Lung microvascular endothelial cell (primary cell): Measurements from ENCODE around the gene SLC37A3. TPM values are rescaled to one million over a fixed set of nuclear protein-coding genes. Genes with fewer than 3 reads are reported as not detected.
"Not testable (repeated sequence)": the region's sequence is repeated elsewhere in the genome, so short reads cannot be mapped to it uniquely, and the experiment has no call there.

ENCODE experiments used
- DNase-seq, 2 donors: peaks; one replicate each; pipeline versions ENCODE4 v3.0.0 to v3.0.0-alpha.2; 2010; ENCODE audit warnings: low read depth in 2 of 2
- total RNA-seq: library from RNA; depleted of rRNA; stranded (reverse); fragments of >200 nt; gene quantifications from 2 replicates; pipeline ENCODE4 v1.2.1, GENCODE V29; 2014

The SLC37A3 gene
- total RNA-seq, 1 donor from 2014 or later: 62.9 TPM

DNA sequence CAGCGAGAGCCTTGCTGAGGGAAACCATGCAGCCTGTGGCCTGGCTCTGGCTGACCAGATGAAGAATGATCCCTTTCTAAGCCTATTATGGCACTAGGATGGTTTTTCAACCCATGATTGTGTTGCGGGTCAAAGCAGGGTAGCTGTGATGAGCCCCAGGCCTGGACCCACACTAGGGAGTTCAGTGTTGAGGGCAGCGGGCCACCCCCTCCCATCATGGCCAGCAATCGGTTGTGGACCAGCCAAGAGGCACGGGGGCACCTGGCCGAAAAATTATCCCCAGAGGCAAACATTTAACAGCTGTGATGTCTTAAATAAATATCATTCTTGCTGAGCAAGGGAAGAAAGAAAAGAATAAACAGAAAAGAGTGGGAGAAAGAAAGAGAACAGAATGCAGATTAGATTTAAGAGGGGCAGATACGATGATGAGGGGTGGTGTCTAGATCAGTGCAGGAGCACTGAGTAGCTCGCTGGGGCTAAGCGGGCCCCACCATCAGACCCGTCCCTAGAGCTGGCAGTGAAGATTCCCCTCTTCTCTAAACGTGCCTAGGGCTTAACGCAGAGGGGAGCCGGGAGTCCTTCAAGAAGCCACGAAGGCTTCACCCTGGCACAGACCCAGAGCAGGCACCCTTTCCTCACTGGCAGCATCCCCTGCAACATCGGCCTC lies 82.7 kb downstream of the SLC37A3 start:
- DNase-seq: no peak

DNA sequence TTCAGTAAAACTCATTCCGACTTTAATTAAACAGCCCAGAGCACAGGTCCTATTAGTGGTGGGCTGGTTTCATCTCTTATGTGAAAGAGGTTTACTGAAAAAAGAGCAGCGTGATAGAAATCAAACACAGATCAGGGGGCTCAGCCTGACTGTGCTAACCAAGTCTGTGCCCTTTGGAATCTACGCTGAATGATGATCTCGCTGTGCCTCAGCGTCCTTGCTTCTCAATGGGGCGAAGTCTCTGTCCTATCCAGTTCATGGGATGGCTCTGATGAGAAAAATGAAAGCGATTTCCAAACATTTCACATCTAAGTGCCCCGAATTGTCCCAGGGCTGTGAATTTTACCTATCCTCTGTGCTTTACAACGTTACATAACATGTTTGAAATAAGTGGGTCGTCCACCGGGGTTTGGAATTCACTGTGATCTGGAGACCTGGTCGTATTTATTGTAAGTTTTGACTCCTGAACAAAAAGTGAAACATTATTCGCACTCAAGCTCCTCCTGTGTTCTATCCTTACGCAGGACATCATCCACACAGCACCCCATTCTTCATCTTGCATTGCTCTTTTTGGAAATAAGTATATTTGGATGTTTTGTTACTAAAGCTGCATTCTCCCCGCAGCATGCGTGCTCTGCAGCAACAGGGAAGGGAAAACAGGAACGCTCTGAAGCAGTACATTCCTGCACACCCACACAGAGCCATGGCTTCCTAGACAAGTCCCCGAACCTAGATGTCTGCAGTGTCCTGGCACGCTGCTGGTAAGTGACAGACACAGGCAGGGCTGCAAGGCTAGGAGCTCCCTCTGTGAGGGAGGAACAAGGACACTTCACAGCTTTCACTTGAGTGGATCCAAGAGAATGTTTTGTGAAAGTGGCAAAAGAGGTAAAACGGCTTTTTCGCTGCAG lies 83.5 kb downstream of the SLC37A3 start:
- DNase-seq: no peak

DNA sequence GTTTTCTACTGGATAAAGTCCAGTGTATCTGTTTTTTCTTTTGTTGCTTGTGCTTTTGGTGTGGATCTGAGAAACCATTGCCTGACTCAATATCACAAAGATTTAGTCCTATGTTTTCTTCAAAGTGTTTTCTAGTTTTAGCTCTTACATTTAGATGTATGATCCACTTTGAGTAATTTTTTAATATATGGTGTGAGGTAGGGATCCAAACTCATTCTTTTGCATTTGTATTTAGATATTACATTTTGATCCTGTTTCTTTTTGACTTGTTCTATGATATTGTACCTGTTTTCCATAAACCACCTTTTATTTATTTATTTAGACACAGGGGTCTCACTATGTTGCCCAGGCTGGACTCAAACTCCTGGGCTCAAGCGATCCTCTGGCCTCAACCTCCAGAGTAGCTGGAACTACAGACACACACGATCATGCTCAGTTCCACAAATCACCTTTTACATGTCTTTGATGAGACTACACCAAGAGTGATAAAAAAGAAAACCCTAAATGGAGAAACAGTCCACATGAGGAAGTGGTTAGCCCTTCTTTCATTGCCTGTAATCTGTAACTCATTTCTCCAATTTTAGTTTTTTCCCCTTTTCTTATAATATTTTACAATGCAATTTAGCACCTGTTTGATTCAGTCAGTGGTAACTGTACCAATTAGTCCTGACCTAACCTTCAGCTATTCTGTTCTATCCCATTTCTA lies 86.0 kb downstream of the SLC37A3 start:
- DNase-seq: no peak

DNA sequence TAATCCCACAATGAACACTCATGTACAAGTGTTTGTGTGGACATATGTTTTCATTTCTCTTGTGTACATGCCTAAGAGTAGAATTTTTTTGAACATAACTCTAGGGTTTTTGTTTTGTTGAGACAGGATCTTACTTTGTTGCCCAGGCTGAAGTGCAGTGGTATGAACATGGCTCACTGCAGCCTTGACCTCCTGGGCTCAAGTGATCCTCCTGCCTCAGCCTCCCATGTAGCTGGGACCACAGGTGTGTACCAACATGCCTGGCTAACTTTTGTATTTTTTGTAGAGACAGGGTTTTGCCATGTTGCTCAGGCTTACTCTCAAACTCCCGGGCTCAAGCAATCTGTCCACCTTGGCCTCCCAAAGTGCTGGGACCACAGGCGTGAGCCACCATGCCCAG lies 87.2 kb downstream of the SLC37A3 start:
- not testable (repeated sequence) for DNase-seq

DNA sequence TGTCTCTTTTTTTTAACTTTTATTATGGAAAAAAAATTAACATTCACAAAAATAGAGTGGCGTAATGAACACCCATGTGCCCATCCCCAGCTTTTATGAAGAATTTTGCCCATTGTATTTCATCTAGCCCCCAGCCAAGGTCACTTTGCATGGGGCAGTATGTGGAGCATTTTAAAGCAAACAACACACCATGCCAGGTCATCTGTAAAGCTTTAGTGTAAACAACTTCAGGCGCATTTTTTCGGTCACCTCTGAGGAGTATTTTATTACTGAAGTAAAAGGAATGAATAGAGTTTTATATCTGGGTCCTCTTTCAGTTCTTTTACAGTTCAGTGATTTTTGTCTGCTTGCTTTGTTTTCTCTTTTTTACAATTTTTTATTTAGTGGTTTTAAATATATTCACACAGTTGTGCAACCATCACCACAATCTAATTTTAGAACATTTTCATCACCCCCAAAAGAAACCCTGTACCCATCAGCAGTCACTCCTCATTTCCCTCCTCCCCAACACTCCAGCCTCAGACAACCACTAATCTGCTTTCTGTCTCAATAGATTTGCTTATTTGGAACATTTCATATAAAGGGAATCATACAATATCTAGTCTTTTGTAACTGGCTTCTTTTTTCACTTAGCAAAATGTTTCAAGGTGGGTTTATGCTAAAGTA lies 87.9 kb downstream of the SLC37A3 start:
- DNase-seq: no peak

DNA sequence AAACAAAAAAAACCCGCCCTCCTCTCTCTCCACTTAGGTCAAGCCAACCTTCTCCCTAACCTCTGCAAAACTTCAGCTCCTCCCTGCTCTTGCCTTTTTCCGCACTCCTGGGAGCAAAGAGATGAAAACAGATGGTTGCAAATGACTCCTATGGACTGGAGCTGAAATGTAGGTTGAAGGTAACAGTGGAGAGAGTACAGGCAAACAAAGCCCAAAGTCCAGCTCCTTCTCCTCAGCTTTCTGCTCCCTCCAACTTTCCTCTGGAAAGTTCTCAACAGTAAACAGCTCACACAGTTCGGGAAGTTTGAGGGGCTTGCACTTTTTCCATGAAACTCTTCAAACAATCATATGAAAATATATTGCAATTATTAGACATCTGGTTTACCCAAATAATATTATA lies 90.3 kb downstream of the SLC37A3 start:
- no peak for DNase-seq

DNA sequence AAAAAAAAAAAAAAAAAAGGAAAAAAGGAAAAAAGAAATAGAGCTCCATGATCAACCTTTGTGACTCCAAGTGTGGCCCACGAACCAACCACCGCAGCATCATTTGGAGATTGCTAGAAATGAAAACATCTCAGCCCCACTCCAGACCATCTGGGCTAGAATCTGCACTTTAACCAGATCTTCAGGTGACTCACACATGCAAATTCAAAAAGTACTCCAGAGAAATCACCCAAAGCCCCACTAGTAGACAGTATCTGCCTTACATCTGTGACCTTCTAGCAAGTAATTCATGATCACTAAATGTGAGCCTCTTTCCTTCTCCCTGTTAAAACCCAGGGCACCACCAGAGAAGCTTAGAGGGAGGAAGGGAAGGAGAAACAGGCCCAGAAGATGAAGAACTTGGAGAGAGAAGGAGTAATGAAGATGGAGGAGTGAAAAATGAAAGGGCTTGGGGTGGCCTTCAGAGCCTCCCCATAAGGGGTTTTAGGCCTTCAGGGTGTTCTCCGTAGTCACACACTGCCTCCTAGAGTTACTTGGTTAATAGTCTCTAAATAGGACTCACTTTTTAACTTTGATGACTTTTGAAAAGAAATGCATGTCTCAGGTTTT lies 94.0 kb downstream of the SLC37A3 start:
- DNase-seq: peak; percentile 25 to 53

DNA sequence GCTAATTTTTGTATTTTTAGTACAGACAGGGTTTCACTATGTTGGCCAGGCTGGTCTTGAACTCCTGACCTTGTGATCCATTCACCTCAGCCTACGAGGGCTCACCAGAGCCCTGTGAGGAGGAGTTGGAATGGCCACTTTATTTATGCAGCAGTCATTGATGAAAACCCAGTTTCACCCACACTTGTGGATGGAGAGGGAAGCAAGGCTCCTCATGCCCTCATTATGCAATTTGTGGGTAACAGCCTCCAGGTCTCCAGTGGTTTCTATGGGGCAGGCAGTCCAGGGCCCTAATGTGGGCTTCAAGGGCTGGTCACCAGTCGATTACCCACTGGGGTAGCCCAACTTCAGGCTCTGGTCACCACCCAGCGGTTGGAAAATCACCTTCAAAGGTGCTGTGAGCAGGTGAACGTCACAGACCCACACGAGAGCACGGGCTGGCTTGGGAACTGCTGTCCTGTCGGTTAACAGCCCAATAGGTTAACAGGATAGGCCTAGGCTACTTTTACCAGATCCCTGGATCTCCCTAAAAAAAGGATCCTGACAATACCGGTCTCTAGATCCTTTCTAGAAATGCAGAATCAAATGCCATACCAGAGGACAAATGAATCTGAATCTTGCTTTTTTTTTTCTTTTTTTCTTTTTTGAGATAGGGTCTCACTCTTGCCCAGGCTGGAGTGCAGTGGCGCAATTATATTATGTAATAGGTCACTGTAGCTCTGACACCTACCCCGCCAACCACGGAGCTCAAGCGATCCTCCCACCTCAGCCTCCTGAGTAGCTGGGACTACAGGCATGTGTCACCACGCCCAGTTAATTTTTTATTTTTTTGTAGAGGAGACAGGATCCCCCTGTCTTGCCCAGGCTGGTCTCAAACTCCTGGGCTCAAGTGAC lies 97.8 kb downstream of the SLC37A3 start:
- DNase-seq: no peak

DNA sequence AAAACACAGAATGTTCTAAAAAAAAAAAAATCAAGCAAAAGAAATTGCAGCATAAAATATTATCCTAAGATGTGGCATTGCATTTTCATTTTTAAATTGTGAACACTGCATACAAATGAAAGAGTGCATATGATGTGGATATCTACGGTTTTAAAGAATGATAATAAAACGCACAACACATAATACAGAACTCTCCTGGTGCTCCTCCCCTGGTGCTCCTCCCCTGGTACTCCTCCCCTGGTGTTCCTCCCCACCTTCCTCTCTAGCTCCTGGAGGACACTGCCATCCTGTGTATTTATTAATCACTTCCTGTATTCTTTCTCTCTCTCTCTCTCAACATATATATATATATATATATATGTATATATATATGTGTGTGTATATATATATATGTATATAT lies 100.1 kb downstream of the SLC37A3 start:
- DNase-seq: no peak

DNA sequence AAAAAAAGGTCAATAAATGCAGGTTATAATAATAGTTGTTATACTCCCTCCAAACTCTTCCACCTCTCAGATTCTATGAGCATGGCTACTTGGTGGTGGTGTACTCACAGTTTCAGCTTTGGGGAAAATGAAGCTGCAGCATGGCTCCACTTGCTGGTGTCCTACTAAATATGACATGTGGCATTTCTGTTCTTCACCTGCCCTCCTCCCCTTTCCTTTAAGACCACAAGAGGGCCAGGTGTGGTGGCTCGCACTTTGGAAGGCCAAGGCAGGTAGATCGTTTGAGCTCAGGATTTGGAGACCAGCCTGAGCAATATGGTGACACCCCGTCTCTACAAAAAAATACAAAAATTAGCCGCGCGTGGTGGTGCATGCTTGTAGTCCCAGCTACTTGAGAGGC lies 101.1 kb downstream of the SLC37A3 start:
- DNase-seq: no peak

DNA sequence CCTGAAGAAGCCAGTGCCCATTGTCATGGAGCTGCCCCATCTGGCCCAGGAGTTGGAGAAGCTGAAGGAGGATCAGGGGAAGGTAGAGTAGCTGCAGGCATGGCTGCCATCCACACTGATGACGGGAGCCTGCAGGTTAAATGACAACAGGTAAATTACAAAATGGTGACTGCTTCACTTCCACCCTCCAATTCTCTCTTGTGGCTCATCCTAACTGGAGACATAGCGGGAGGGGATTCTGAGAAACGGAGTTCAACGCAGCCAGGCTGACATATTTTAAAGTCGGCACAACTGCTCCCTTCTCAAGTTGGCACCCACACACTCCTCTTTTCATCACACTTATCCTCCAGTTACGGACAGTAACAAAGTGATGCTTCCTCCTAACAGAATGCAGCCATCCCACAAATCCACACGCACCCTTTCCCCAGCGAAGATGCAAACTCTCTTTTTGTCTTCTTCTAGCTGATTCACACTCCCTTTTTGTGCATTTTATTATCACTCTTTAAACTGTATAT lies 103.0 kb downstream of the SLC37A3 start:
- no peak for DNase-seq

DNA sequence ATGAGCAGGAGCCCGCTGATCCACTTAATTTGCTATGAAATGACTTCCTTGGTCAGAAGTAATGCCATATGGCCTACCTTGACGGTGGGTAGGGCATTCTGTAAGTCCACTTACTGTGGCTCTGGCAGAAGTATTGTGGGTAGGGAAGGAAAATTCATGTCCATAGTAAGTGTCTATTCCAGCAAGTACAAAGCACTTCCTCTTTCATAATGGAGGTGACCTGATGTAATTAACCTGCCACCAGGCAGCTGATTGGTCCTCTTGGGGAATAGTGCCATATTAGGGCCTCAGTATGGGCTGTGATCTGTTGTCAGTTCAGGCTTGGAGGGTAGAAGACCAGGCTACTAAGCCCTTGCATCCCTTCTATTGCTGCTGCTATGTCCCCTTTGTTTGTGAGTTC lies 103.9 kb downstream of the SLC37A3 start:
- no peak for DNase-seq

DNA sequence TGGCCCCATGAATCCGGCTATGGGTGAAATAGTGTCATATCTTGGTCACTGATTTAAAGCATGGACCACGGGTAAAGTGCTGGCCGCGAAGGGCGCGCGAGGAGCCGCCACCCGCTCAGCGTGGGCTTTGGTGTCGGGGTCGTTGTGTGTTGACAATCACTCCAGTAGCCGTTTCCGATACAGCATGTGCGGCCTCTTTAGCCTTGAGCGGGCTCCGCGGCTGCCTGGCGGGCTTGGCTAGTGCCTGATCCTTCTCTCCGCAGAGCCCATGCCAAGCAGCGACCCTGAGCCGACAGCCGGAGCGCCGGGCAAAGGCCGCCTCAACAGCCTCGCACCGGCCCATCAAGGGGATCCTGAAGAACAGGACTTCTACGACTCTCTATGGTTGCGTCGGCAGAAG lies 105.9 kb downstream of the SLC37A3 start:
- DNase-seq: no peak

DNA sequence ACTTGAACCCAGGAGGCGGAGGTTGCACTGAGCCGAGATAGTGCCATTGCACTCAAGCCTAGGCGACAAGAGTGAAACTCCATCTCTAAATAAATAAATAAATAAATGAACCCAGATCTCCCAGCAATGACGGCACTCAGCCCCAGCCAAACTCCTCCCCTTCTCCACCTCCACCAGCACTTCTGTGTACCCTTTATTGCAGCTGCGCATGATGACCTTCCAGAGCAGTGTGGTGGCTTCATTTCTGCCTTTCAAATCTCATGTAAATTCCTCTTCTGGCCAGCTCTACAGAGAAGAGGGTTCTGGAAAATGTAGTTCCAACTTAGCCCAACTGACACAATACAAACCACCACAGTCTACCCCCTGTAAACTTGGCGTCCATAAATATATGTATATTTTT lies 108.5 kb downstream of the SLC37A3 start:
- no peak for DNase-seq

DNA sequence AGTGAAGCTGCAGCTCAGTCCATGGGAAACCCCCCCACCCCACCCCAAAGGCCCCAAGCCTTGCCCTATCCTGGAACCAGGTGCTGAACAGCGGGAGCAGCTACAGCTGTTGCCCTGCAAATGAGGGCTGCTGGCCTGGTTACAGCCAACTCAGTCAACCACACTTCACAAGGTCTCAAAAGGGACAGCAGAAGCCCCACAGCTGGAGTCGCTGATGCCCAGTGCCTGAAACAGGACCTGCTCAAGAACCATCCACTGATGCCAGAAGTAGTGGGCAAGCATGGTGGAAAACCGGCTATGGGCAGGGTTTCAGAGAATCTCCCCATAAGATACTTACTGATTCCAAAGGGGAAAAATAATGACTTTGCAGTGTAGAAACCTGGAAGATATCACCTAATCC lies 110.3 kb downstream of the SLC37A3 start:
- DNase-seq: no peak

DNA sequence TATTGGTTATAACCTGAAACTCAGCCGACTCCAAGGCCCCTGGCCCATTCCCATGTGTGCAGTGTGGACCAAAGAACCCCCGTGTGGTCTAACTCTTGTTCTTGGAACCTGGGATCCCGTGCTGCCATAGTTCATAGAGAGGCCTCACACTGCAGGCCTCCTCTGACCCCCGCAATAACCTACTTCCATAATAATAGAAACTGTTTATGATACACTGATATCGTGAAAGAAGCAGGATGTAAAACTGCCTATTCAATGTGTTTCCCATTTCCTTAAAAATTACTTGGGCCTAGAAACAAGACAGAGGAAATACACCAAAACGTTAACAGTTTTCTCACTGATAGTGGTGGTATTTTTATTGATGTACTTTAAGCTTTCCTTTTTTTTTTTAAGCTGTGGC lies 112.4 kb downstream of the SLC37A3 start:
- no peak for DNase-seq

DNA sequence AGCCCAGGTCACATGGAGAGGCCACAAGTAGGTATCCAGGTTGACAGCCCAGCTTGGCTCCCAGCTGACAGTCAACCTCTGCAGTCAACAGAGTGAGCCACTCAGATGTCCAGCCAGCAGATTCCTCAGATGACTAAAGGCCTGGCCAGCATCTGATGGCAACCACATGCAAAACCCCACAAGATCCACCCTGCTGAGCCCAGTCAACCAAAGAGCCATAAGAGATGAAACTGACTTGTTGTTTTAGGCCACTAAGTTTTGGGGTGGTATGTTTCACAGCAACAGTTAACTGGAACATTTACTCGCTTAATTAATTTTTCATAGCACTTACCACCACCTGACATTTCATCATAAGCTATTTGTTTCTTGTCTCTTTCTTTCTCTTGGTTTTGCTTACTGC lies 114.3 kb downstream of the SLC37A3 start:
- no peak for DNase-seq
